H1 (cell line): ENCODE measurements around the gene SOCS4. TPM values are rescaled to one million over a fixed set of nuclear protein-coding genes. Genes with fewer than 3 reads are reported as not detected.

Experiments
- CTCF ChIA-PET: fragments of 300-600 bp; sonication (Branson Sonifier 250); formaldehyde crosslinking; loops from one replicate; lab custom pipeline; 2021; ENCODE audit not compliant: partially characterized antibody; lab: Charles Lee
- POLR2A ChIA-PET: fragments of 300-600 bp; sonication (Branson Sonifier 250); formaldehyde crosslinking; loops from one replicate; lab custom pipeline; 2021; ENCODE audit warnings: inconsistent platforms; ENCODE audit not compliant: partially characterized antibody; lab: Charles Lee
- DNase-seq, 2 experiments: peaks; one replicate each; pipeline versions ENCODE4 v3.0.0 to v3.0.0-alpha.2; 2010 to 2022; ENCODE audit warnings: low spot score in 2 of 2, low read depth in 1 of 2, mixed read lengths in 1 of 2
- FAIRE-seq: peaks from 2 replicates; lab custom pipeline; 2011; peaks lifted over from hg19 to GRCh38; lab: Jason Lieb, UNC
- H2AFZ ChIP-seq: 2 replicates; pipeline ENCODE4 v1.8.1; 2012; ENCODE audit warnings: low read length, inconsistent platforms
- H2AK5ac ChIP-seq: 2 replicates; pipeline ENCODE4 v1.6.1; 2013; ENCODE audit warnings: low read depth, low read length
- H2BK120ac ChIP-seq: replicated peaks from 2 replicates; pipeline ENCODE3; 2013; ENCODE audit warnings: low read depth, low read length, inconsistent platforms
- H2BK12ac ChIP-seq: 2 replicates; pipeline ENCODE4 v1.6.1; 2013; ENCODE audit warnings: low read depth, low read length
- H2BK15ac ChIP-seq: 2 replicates; pipeline ENCODE4 v1.6.1; 2013; ENCODE audit warnings: low read length
- H2BK20ac ChIP-seq: 2 replicates; pipeline ENCODE4 v1.6.1; 2013; ENCODE audit warnings: low read length
- H2BK5ac ChIP-seq: 2 replicates; pipeline ENCODE4 v1.6.1; 2013; ENCODE audit warnings: low read depth, low read length
- H3K14ac ChIP-seq: 2 replicates; pipeline ENCODE4 v1.6.1; 2013; ENCODE audit warnings: inconsistent platforms; ENCODE audit not compliant: insufficient read length
- H3K18ac ChIP-seq: 2 replicates; pipeline ENCODE4 v1.6.1; 2013; ENCODE audit warnings: low read length; ENCODE audit errors: extremely low read depth
- H3K23ac ChIP-seq: 2 replicates; pipeline ENCODE4 v1.6.1; 2013; ENCODE audit warnings: inconsistent platforms; ENCODE audit not compliant: insufficient read length
- H3K23me2 ChIP-seq: 2 replicates; pipeline ENCODE4 v1.6.1; 2013; ENCODE audit warnings: low read depth, low read length
- H3K27ac ChIP-seq: 2 replicates; pipeline ENCODE4 v1.6.1; 2011; ENCODE audit warnings: low read depth, low read length, inconsistent platforms
- H3K27me3 ChIP-seq, 4 experiments: replicated peaks in 1 of 4; 1 replicate in 1 of 4; 2 replicates in 3 of 4; pipeline versions ENCODE4 v1.6.1 to v1.8.1; 2011 to 2013; ENCODE audit warnings: low read length in 3 of 4, mild to moderate bottlenecking in 3 of 4, inconsistent platforms in 2 of 4, mixed read lengths in 2 of 4, moderate library complexity in 1 of 4; ENCODE audit not compliant: control insufficient read depth in 3 of 4, insufficient read depth in 3 of 4; ENCODE audit errors: extremely low read depth in 1 of 4
- H3K36me3 ChIP-seq, 4 experiments: 2 replicates each; pipeline versions ENCODE4 v1.6.1 to v1.8.1; 2011 to 2013; ENCODE audit warnings: mild to moderate bottlenecking in 4 of 4, low read length in 3 of 4, moderate library complexity in 2 of 4, control low read depth in 1 of 4, inconsistent platforms in 1 of 4; ENCODE audit not compliant: insufficient read depth in 4 of 4, control insufficient read depth in 2 of 4
- H3K4ac ChIP-seq: replicated peaks from 2 replicates; pipeline ENCODE3; 2013; ENCODE audit warnings: low read length, low read depth, mixed read lengths, inconsistent platforms; ENCODE audit not compliant: insufficient read length
- H3K4me1 ChIP-seq, 4 experiments: replicated peaks in 1 of 4; 1 replicate in 1 of 4; 2 replicates in 3 of 4; pipeline versions ENCODE4 v1.6.1 to v1.8.1; 2011 to 2013; ENCODE audit warnings: low read length in 3 of 4, inconsistent platforms in 2 of 4, mixed read lengths in 1 of 4; ENCODE audit not compliant: insufficient read depth in 4 of 4, control insufficient read depth in 3 of 4
- H3K4me2 ChIP-seq, 2 experiments: 2 replicates each; pipeline versions ENCODE4 v1.6.1 to v1.8.1; 2011 to 2013; ENCODE audit warnings: low read depth in 2 of 2, low read length in 2 of 2, control low read depth in 1 of 2, inconsistent platforms in 1 of 2, mild to moderate bottlenecking in 1 of 2; ENCODE audit not compliant: insufficient read depth in 1 of 2
- H3K4me3 ChIP-seq, 4 experiments: fragments of 200-600, 300-600 bp in 1 of 4; sonication (generic), shearing (Covaris generic), sonication (Bioruptor Twin) in 1 of 4; 2 replicates each; pipeline versions ENCODE4 v1.5.1 to v1.8.1; 2011 to 2016; ENCODE audit warnings: low read length in 4 of 4, low read depth in 3 of 4, control low read depth in 2 of 4, inconsistent platforms in 2 of 4, mild to moderate bottlenecking in 2 of 4, mixed read lengths in 1 of 4, moderate library complexity in 1 of 4; ENCODE audit not compliant: insufficient read depth in 2 of 4; ENCODE audit errors: extremely low read depth in 1 of 4
- H3K56ac ChIP-seq: replicated peaks from 2 replicates; pipeline ENCODE3; 2013; ENCODE audit warnings: low read depth, mild to moderate bottlenecking, mixed read lengths, low read length, inconsistent platforms; ENCODE audit not compliant: insufficient read length
- H3K79me1 ChIP-seq: 2 replicates; pipeline ENCODE4 v1.6.1; 2013; ENCODE audit warnings: low read depth, low read length, control low read depth
- H3K79me2 ChIP-seq, 2 experiments: 2 replicates each; pipeline versions ENCODE4 v1.6.1 to v1.8.1; 2012 to 2013; ENCODE audit warnings: low read length in 2 of 2, mild to moderate bottlenecking in 2 of 2, inconsistent platforms in 1 of 2; ENCODE audit not compliant: insufficient read depth in 2 of 2, control insufficient read depth in 1 of 2
- H3K9ac ChIP-seq, 4 experiments: replicated peaks in 1 of 4; 1 replicate in 1 of 4; 2 replicates in 3 of 4; pipeline versions ENCODE4 v1.6.1 to v1.8.1; 2011 to 2013; ENCODE audit warnings: low read depth in 3 of 4, low read length in 3 of 4, control low read depth in 2 of 4, mild to moderate bottlenecking in 2 of 4, moderate library complexity in 2 of 4, inconsistent platforms in 1 of 4; ENCODE audit errors: extremely low read depth in 1 of 4
- H3K9me3 ChIP-seq, 2 experiments: 2 replicates each; pipeline versions ENCODE4 v1.6.1 to v1.8.1; 2012 to 2013; ENCODE audit warnings: mild to moderate bottlenecking in 2 of 2, moderate library complexity in 2 of 2, control low read depth in 1 of 2, inconsistent platforms in 1 of 2, low read depth in 1 of 2, low read length in 1 of 2, mixed read lengths in 1 of 2; ENCODE audit not compliant: insufficient read depth in 2 of 2
- H4K20me1 ChIP-seq, 2 experiments: replicated peaks in 1 of 2; 2 replicates each; pipeline versions ENCODE3 to v1.8.1; 2011 to 2013; ENCODE audit warnings: inconsistent platforms in 2 of 2, low read length in 2 of 2, mild to moderate bottlenecking in 1 of 2; ENCODE audit not compliant: insufficient read depth in 2 of 2, control insufficient read depth in 1 of 2
- H4K5ac ChIP-seq: 2 replicates; pipeline ENCODE4 v1.6.1; 2013; ENCODE audit warnings: low read length, low read depth, mixed read lengths, inconsistent platforms; ENCODE audit not compliant: insufficient read length
- H4K8ac ChIP-seq: 2 replicates; pipeline ENCODE4 v1.8.0; 2013; ENCODE audit warnings: mild to moderate bottlenecking, moderate library complexity, low read length, inconsistent platforms; ENCODE audit not compliant: insufficient read depth; ENCODE audit errors: extremely low read depth
- H4K91ac ChIP-seq: replicated peaks from 2 replicates; pipeline ENCODE3; 2013; ENCODE audit warnings: low read length, mixed read lengths, inconsistent platforms; ENCODE audit not compliant: insufficient read length
- CBX8 ChIP-seq: fragments of 300-800, 300-1000 bp; sonication (generic); IDR thresholded peaks from 2 replicates; pipeline ENCODE4 v1.7.1; 2016; ENCODE audit warnings: low read depth, low read length, borderline replicate concordance
- CHD2 ChIP-seq: IDR thresholded peaks from 2 replicates; pipeline ENCODE4 v1.6.1; 2012; ENCODE audit warnings: low read length, improper control_type of control experiment
- E2F6 ChIP-seq: IDR thresholded peaks from 2 replicates; pipeline ENCODE4 v1.6.1; 2012; ENCODE audit warnings: inconsistent platforms
- JUN ChIP-seq: IDR thresholded peaks from 2 replicates; pipeline ENCODE4 v1.6.1; 2011; ENCODE audit warnings: low read depth, mild to moderate bottlenecking, improper control_type of control experiment, low read length
- KDM1A ChIP-seq: fragments of 200-600, 300-600 bp; sonication (generic); IDR thresholded peaks from 2 replicates; pipeline ENCODE4 v1.7.1; 2016; ENCODE audit warnings: mild to moderate bottlenecking, low read length, borderline replicate concordance
- KDM4A ChIP-seq: IDR thresholded peaks from one replicate; pipeline ENCODE4 v1.7.1; 2012; ENCODE audit warnings: low read depth, mild to moderate bottlenecking, moderate library complexity, low read length, inconsistent platforms; ENCODE audit not compliant: severe bottlenecking
- PHF8 ChIP-seq: fragments of 200-600 bp; sonication (generic); conservative IDR thresholded peaks from 2 replicates; pipeline ENCODE4 v1.7.1; 2012; ENCODE audit warnings: low read depth, mild to moderate bottlenecking, inconsistent platforms, low read length, moderate library complexity
- POLR2AphosphoS5 ChIP-seq: IDR thresholded peaks from 2 replicates; pipeline ENCODE4 v1.6.1; 2011; ENCODE audit warnings: low read depth, low read length
- POU5F1 ChIP-seq: IDR thresholded peaks from 2 replicates; pipeline ENCODE4 v1.6.1; 2011; ENCODE audit warnings: low read depth, mild to moderate bottlenecking, low read length, moderate library complexity
- RAD21 ChIP-seq, 2 experiments: IDR thresholded peaks in 1 of 2; conservative IDR thresholded peaks in 1 of 2; 2 replicates each; pipeline ENCODE4 v1.6.1; 2011; ENCODE audit warnings: low read depth in 2 of 2, low read length in 2 of 2, improper control_type of control experiment in 1 of 2, inconsistent platforms in 1 of 2, mild to moderate bottlenecking in 1 of 2, moderate library complexity in 1 of 2
- RFX5 ChIP-seq: IDR thresholded peaks from 2 replicates; pipeline ENCODE4 v1.6.1; 2011; ENCODE audit warnings: low read depth, low read length, improper control_type of control experiment, borderline replicate concordance
- SP2 ChIP-seq: IDR thresholded peaks from 2 replicates; pipeline ENCODE4 v1.6.1; 2012; ENCODE audit warnings: mild to moderate bottlenecking, low read length, inconsistent platforms
- SP4 ChIP-seq: IDR thresholded peaks from 2 replicates; pipeline ENCODE4 v1.6.1; 2012; ENCODE audit warnings: low read length, inconsistent platforms
- YY1 ChIP-seq: IDR thresholded peaks from 2 replicates; pipeline ENCODE4 v1.6.1; 2011; ENCODE audit warnings: low read depth, mild to moderate bottlenecking, low read length
- polyA plus RNA-seq, 7 experiments: library from polyadenylated mRNA; depleted of rRNA in 3 of 7; stranded (reverse) in 5 of 7; unstranded in 2 of 7; fragments of >200 nt in 5 of 7; fragments of 200-250 nt in 2 of 7; gene quantifications; 1 replicate in 5 of 7; 2 replicates in 1 of 7; 4 replicates in 1 of 7; pipeline versions ENCODE4 v1.2.1 to v1.2.3, GENCODE V29; 2011 to 2013; ENCODE audit warnings: missing spikeins in 2 of 7, mixed read lengths in 2 of 7
- total RNA-seq: library from RNA; stranded (reverse); fragmentation: NEBNext Ultra II Directional; extraction: Animal tissue kit (Norgen Biotek cat#: 25700); gene quantifications from 2 replicates; pipeline ENCODE4 v1.2.1, GENCODE V29; 2021

The SOCS4 gene
- total and polyA plus RNA-seq, 2 of the 8 experiments (the other 6 are each of a cell fraction or from before 2014, with no cell fraction given), result 5.5 to 31.5 TPM

- FAIRE-seq (no peak), DNase-seq (peak in 1 of 2 experiments; percentile 10)
- Histone ChIP-seq H2BK20ac (no peak overlapping the region), H3K4me2 (no peak overlapping the region), H3K4me3 (no peak overlapping the region), H4K5ac (no peak overlapping the region), H3K23ac (no peak overlapping the region), H3K27ac (no peak overlapping the region), H3K4ac (no peak overlapping the region), H2BK120ac (no peak overlapping the region), H3K27me3 (no peaks in the 10 kb centered on the region), H4K8ac (no peak overlapping the region), H3K56ac (no peak overlapping the region), H2AK5ac (no peak overlapping the region), H3K9me3 (no peaks in the 10 kb centered on the region), H3K79me1 (no peaks in the 10 kb centered on the region), H2BK15ac (no peak overlapping the region), H3K23me2 (no peaks in the 10 kb centered on the region), H2BK12ac (no peak overlapping the region), H3K18ac (no peak overlapping the region), H3K4me1 (no peaks in the 10 kb centered on the region), H4K91ac (no peak overlapping the region), H4K20me1 (no peaks in the 10 kb centered on the region), H3K79me2 (no peaks in the 10 kb centered on the region), H2AFZ (no peak overlapping the region), H3K36me3 (no peaks in the 10 kb centered on the region), H3K14ac (no peak overlapping the region), H2BK5ac (no peak overlapping the region), H3K9ac (no peak overlapping the region)
- CTCF ChIA-PET, result interaction anchor here (0.7 to 1.5 kb wide), 5 partner anchors 12 to 53 kb away, joined by 3 to 10 read pairs (median 4); no protein-coding TSS in a partner anchor
- POLR2A ChIA-PET, result interaction anchor here (0.9 kb wide), 2 partner anchors 18 to 25 kb away, joined by 3 read pairs; no protein-coding TSS in a partner anchor
- TF ChIP-seq E2F6 (no peak), KDM1A (no peak), YY1 (no peak), JUN (no peak), SP2 (no peak), RAD21 (IDR thresholded peaks at IDR 0.05 in 1 of 2, conservative IDR thresholded peaks at IDR 0.05 in 1 of 2; ENCODE audit: low read depth in 2 of 2, low read length in 2 of 2) (no peak), POU5F1 (no peak), RFX5 (no peak), CBX8 (no peak), SP4 (no peak), POLR2AphosphoS5 (no peak), KDM4A (no peak), PHF8 (no peak), CHD2 (no peak)
These were observed 57.5 kb downstream of the SOCS4 start for GRCh38 chr14:55084401-55085059.
